Measurements from ENCODE around the gene VPS8. TPM values are rescaled to one million over a fixed set of nuclear protein-coding genes. Genes with fewer than 3 reads are reported as not detected.

The VPS8 gene
- total and polyA plus RNA-seq, 2 of the 8 experiments (the other 6 are each of a cell fraction or from before 2014, with no cell fraction given) = 13.0 to 41.0 TPM

- POLR2A ChIA-PET (ENCODE audit: partially characterized antibody) = no interaction called here
- no peaks in the 10 kb centered on the region for H3K79me1 ChIP-seq (ENCODE audit: low read depth, low read length)
- 94% methylated on average over 2 of the region's 2 CpGs; no CpG with 5 or more reads in 1 of the 2 experiments for WGBS, 2 experiments (ENCODE audit: extremely low coverage in 1 of 2, insufficient coverage in 1 of 2, insufficient read length in 1 of 2, insufficient replicate concordance in 2 of 2, low coverage in 1 of 2, low lambda C conversion rate in 2 of 2, missing lambda C conversion rate in 1 of 2)
- no peak overlapping the region for H2BK20ac ChIP-seq (ENCODE audit: low read length)
- H4K8ac ChIP-seq (ENCODE audit: extremely low read depth, insufficient read depth, low read length) = no peak overlapping the region
- no peak overlapping the region for H2AK5ac ChIP-seq (ENCODE audit: low read depth, low read length)
- CTCF ChIA-PET (ENCODE audit: partially characterized antibody) = interaction anchor here (1.3 to 1.4 kb wide), 2 partner anchors 24 to 42 kb away, joined by 3 to 4 read pairs; no protein-coding TSS in a partner anchor
- no peaks in the 10 kb centered on the region for H3K79me2 ChIP-seq (ENCODE audit: control insufficient read depth in 1 of 2, insufficient read depth in 2 of 2, low read length in 2 of 2)
- no peaks in the 10 kb centered on the region for H3K23me2 ChIP-seq (ENCODE audit: low read depth, low read length)
- no peaks in the 10 kb centered on the region for H3K9me3 ChIP-seq (ENCODE audit: insufficient read depth in 2 of 2, low read depth in 1 of 2, low read length in 1 of 2)
- H3K14ac ChIP-seq (ENCODE audit: insufficient read length) = no peak overlapping the region
- no peak overlapping the region for H4K91ac ChIP-seq (replicated peaks; ENCODE audit: insufficient read length, low read length)
- H3K4me1 ChIP-seq (replicated peaks in 1 of 4; ENCODE audit: control insufficient read depth in 3 of 4, insufficient read depth in 4 of 4, low read length in 3 of 4) = no peaks in the 10 kb centered on the region
- no peak overlapping the region for H2BK12ac ChIP-seq (ENCODE audit: low read depth, low read length)
- H3K56ac ChIP-seq (replicated peaks; ENCODE audit: insufficient read length, low read depth, low read length) = no peak overlapping the region
- peaks cover 2 to 17% (median 10%) of the 10 kb centered on the region in 4 experiments; a peak in 6 of 8 replicates for H3K36me3 ChIP-seq (ENCODE audit: control insufficient read depth in 2 of 4, insufficient read depth in 4 of 4, low read length in 3 of 4)
- no peak overlapping the region for H3K4ac ChIP-seq (replicated peaks; ENCODE audit: insufficient read length, low read depth, low read length)
- H2BK120ac ChIP-seq (replicated peaks; ENCODE audit: low read depth, low read length) = no peak overlapping the region
- no peaks in the 10 kb centered on the region for H3K27me3 ChIP-seq (replicated peaks in 1 of 4; ENCODE audit: control insufficient read depth in 3 of 4, extremely low read depth in 1 of 4, insufficient read depth in 3 of 4, low read length in 3 of 4)
- H3K18ac ChIP-seq (ENCODE audit: extremely low read depth, low read length) = no peak overlapping the region
- H2BK15ac ChIP-seq (ENCODE audit: low read length) = no peak overlapping the region
- no peak overlapping the region for H3K27ac ChIP-seq (ENCODE audit: low read depth, low read length)
- H4K5ac ChIP-seq (ENCODE audit: insufficient read length, low read depth, low read length) = no peak overlapping the region
- no peak for DNase-seq (ENCODE audit: low read depth in 1 of 2, low spot score in 2 of 2)
- no peak overlapping the region for H3K9ac ChIP-seq (replicated peaks in 1 of 4; ENCODE audit: extremely low read depth in 1 of 4, low read depth in 3 of 4, low read length in 3 of 4)
- no peaks in the 10 kb centered on the region for H4K20me1 ChIP-seq (replicated peaks in 1 of 2; ENCODE audit: control insufficient read depth in 1 of 2, insufficient read depth in 2 of 2, low read length in 2 of 2)
- H3K23ac ChIP-seq (ENCODE audit: insufficient read length) = no peak overlapping the region
- H3K4me3 ChIP-seq (ENCODE audit: extremely low read depth in 1 of 4, insufficient read depth in 2 of 4, low read depth in 3 of 4, low read length in 4 of 4) = no peak overlapping the region
- H2AFZ ChIP-seq (ENCODE audit: low read length) = no peak overlapping the region
- no peak for FAIRE-seq
- no peak overlapping the region for H2BK5ac ChIP-seq (ENCODE audit: low read depth, low read length)
- no peak overlapping the region for H3K4me2 ChIP-seq (ENCODE audit: insufficient read depth in 1 of 2, low read depth in 2 of 2, low read length in 2 of 2)
- no peak for TF ChIP-seq CBX8 (IDR thresholded peaks at IDR 0.05; ENCODE audit: borderline replicate concordance, low read depth, low read length)
- no peak for TF ChIP-seq KDM4A (IDR thresholded peaks at IDR 0.05; ENCODE audit: low read depth, low read length, severe bottlenecking)
- TF ChIP-seq HDAC6 (IDR thresholded peaks at IDR 0.05; ENCODE audit: low read depth, low read length) = no peak
- TF ChIP-seq USF2 (IDR thresholded peaks at IDR 0.05; ENCODE audit: low read length) = no peak
- TF ChIP-seq RNF2 (IDR thresholded peaks at IDR 0.05; ENCODE audit: borderline replicate concordance, low read depth, low read length, missing control alignments, poor library complexity, severe bottlenecking) = no peak
- TF ChIP-seq POLR2A (IDR thresholded peaks at IDR 0.05; ENCODE audit: control extremely low read depth in 1 of 2, low read depth in 2 of 2, low read length in 2 of 2) = no peak
- no peak for TF ChIP-seq SUZ12 (IDR thresholded peaks at IDR 0.05; ENCODE audit: low read length)
- TF ChIP-seq CTCF (IDR thresholded peaks at IDR 0.05; ENCODE audit: control extremely low read depth in 1 of 3, insufficient read depth in 1 of 3, low read depth in 1 of 3, low read length in 3 of 3) = no peak
- no peak for TF ChIP-seq ATF3 (IDR thresholded peaks at IDR 0.05; ENCODE audit: insufficient read depth, low read depth, low read length)
These were observed 38.2 kb downstream of the VPS8 start for GRCh38 chr3:184850201-184850600.
